Esophagus muscularis mucosa (tissue), 4 donors: ENCODE data around the gene NOS3. TPM values are rescaled to one million over a fixed set of nuclear protein-coding genes. Genes with fewer than 3 reads are reported as not detected.
A peak's percentile ranks its signal among the peaks of the same experiment; 100 is the strongest.

Source experiments
- DNase-seq: peaks from one replicate; pipeline ENCODE4 v3.0.0-alpha.2; 2017; ENCODE audit errors: extremely low spot score
- H3K27ac ChIP-seq, 4 donors: fragments of 200-600 bp; sonication (generic); replicated peaks in 1 of 4; 1 replicate in 3 of 4; 2 replicates in 1 of 4; pipeline ENCODE4 v1.5.1; 2016 to 2019; ENCODE audit warnings: mild to moderate bottlenecking in 1 of 4
- H3K27me3 ChIP-seq, 4 donors: fragments of 200-600 bp; sonication (generic); one replicate each; pipeline versions ENCODE4 v1.5.1 to v1.6.0; 2016 to 2019
- H3K36me3 ChIP-seq, 4 donors: fragments of 200-600 bp; sonication (generic); one replicate each; pipeline ENCODE4 v1.5.1; 2016 to 2019
- H3K4me1 ChIP-seq, 4 donors: fragments of 200-600 bp; sonication (generic); one replicate each; pipeline ENCODE4 v1.5.1; 2016 to 2019
- H3K4me3 ChIP-seq, 4 donors: fragments of 200-600 bp; sonication (generic); 1 replicate in 2 of 4; 2 replicates in 2 of 4; pipeline ENCODE4 v1.5.1; 2016 to 2019; ENCODE audit warnings: mild to moderate bottlenecking in 4 of 4, moderate library complexity in 1 of 4
- H3K9me3 ChIP-seq, 4 donors: fragments of 200-600 bp; sonication (generic); 1 replicate in 3 of 4; 2 replicates in 1 of 4; pipeline ENCODE4 v1.5.1; 2016 to 2019
- CTCF ChIP-seq, 3 experiments: fragments of 200-600 bp in 2 of 3; fragments of 450-650 bp in 1 of 3; sonication (generic) in 2 of 3; IDR thresholded peaks; one replicate each; pipeline ENCODE4 v1.5.1; 2017 to 2019; ENCODE audit warnings: antibody characterized with exemption in 3 of 3, mild to moderate bottlenecking in 2 of 3, moderate library complexity in 1 of 3
- EP300 ChIP-seq: sonication (generic); formaldehyde crosslinking; IDR thresholded peaks from one replicate; pipeline ENCODE4 v1.6.1; 2017; ENCODE audit warnings: antibody characterized with exemption
- POLR2A ChIP-seq: fragments of 450-650 bp; IDR thresholded peaks from one replicate; pipeline ENCODE4 v1.6.1; 2017; ENCODE audit warnings: antibody characterized with exemption, moderate library complexity, mild to moderate bottlenecking, low read depth
- POLR2AphosphoS5 ChIP-seq, 2 donors: sonication (generic); formaldehyde crosslinking; IDR thresholded peaks; one replicate each; pipeline ENCODE4 v1.6.1; 2017; ENCODE audit warnings: antibody characterized with exemption in 2 of 2
- WGBS: methylation state at CpG from one replicate; pipeline ENCODE4 v1.1.5; 2018; 5-methylcytosine and 5-hydroxymethylcytosine counted together
- intact Hi-C: fragments of 100-400 bp; cut with DNase I; formaldehyde crosslinking; loops from one replicate; pipeline ENCODE4 v1.15.1; 2023
- total RNA-seq, 4 donors: library from RNA; depleted of rRNA; stranded (reverse); fragments of >200 nt; gene quantifications; one replicate each; pipeline versions ENCODE4 v1.1.0 to v1.2.1, GENCODE V29; 2016

The NOS3 gene
- total RNA-seq, 4 donors from 2014 or later: 3.7 to 20.2 (median 16.2) TPM

GRCh38 chr7:150943453-150943814 is 47.4 kb upstream of the NOS3 start:
- TF ChIP-seq POLR2AphosphoS5 (IDR thresholded peaks at IDR 0.05) (no peak), EP300 (no peak), POLR2A (no peak), CTCF (IDR thresholded peaks at IDR 0.05) (no peak)
- no peak for DNase-seq
- intact Hi-C loops: no loop called here
- Histone ChIP-seq H3K27me3 (peaks cover 0 to 10% (median 0%) of the 10 kb centered on the region in 4 donors), H3K4me3 (no peak overlapping the region), H3K36me3 (peaks cover 0 to 24% (median 10%) of the 10 kb centered on the region in 4 donors), H3K9me3 (no peaks in the 10 kb centered on the region), H3K27ac (no peak overlapping the region), H3K4me1 (peaks cover 24 to 58% (median 41%) of the 10 kb centered on the region in 4 donors)
- WGBS: 84% methylated on average over 6 of the region's 6 CpGs

DNA sequence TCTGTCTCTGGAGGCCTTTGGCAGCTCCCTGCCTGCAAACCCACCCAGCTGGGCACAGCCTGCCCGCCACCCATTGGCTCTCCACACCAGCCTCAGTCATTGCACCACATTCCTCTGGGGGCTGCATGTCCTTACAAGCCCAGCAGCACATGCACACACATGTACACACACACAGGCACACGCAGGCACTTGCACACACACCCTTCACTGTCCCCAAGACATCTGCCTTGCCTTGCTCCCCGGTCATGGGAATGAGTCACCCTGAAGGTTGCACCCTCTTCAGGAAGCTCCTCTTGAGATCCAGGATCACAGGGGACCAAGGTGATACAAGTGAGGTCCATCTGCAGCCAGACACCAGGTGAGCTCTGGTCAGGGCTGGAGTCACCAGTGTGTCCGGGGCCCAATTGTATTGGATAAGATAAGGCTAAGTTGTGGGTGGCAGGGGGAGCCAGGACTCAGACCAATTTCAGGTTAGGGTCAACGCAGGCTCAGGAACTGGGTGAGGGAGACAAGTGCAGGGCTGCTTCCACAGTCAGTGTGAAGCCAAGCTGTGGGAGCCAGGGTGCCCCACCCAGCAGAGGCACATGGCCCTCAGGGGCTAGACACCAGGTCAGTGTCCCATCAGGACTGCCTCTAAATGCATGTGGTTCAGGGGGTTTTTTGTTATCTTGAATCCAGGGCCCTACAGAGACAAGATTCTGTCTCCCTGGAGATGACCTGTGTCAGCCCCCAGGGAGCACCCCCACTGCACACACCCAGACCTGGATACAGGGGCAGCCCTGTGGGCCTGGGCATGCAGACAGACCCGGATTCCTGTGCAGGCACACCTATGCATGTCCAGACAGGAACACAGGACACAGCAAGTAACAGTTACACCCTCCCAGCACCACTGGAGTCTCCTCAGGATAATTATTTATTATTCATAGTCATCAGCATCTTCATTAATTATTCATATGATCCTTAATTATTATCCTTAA is 46.5 kb upstream of the NOS3 start:
- TF ChIP-seq EP300 (no peak), POLR2A (no peak), POLR2AphosphoS5 (IDR thresholded peaks at IDR 0.05) (no peak), CTCF (IDR thresholded peaks at IDR 0.05) (no peak)
- intact Hi-C loops: no loop called here
- DNase-seq: no peak
- Histone ChIP-seq H3K36me3 (peaks cover 0 to 26% (median 14%) of the 10 kb centered on the region in 4 donors), H3K27me3 (peaks cover 0 to 10% (median 0%) of the 10 kb centered on the region in 4 donors), H3K4me1 (peaks cover 24 to 53% (median 35%) of the 10 kb centered on the region in 4 donors), H3K9me3 (no peaks in the 10 kb centered on the region), H3K27ac (peak overlapping the region in 2 of 4 donors; percentile 67 to 70), H3K4me3 (no peak overlapping the region)
- WGBS: 100% methylated on average over 2 of the region's 6 CpGs

DNA sequence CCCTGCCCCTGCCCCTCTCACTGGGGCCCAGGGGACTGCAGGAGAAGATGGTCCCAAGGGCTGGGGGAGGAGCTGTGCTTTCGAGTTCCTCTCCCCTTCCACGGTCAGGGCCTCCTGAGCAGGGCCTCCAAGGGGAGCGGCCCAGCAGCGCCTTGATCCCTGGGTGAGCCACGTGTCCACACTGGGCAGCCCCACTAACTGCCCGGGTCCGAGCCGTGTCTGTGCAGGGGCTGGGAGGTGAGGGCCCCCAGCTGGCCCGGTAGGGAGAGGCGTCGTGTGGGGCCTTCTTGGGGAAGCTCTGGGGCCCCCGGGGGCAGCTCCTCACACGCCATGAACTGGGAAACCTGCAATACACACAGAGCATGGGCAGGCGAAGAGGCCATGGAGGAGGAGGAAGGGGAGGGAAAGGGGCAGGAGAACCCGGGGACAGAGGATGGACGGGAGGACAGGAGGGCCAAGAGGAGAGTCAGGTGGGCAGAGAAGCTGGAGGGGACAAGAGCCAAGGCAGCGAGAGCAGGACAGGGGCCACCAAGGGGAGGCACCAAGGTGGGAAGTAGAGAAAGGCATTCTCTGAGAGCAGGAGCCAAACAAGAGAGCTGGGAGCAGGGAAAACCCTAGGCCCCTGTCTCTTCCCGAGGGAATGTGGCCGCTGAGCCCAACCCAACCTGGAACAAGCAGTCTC is 45.5 kb upstream of the NOS3 start:
- H3K4me3 ChIP-seq: no peak overlapping the region
- WGBS: 55% methylated on average over 12 of the region's 19 CpGs
- intact Hi-C loops: no loop called here
- TF ChIP-seq POLR2A: no peak
- TF ChIP-seq CTCF (IDR thresholded peaks at IDR 0.05): no peak
- no peak for TF ChIP-seq POLR2AphosphoS5 (IDR thresholded peaks at IDR 0.05)
- no peak for TF ChIP-seq EP300
- H3K4me1 ChIP-seq: peaks cover 24 to 53% (median 35%) of the 10 kb centered on the region in 4 donors
- peak overlapping the region; percentile 67 to 70 (median 69) for H3K27ac ChIP-seq
- H3K9me3 ChIP-seq: no peaks in the 10 kb centered on the region
- peaks cover under 1 to 35% (median 23%) of the 10 kb centered on the region in 4 donors for H3K36me3 ChIP-seq
- no peak for DNase-seq
- peaks cover 0 to 10% (median 0%) of the 10 kb centered on the region in 4 donors for H3K27me3 ChIP-seq

DNA sequence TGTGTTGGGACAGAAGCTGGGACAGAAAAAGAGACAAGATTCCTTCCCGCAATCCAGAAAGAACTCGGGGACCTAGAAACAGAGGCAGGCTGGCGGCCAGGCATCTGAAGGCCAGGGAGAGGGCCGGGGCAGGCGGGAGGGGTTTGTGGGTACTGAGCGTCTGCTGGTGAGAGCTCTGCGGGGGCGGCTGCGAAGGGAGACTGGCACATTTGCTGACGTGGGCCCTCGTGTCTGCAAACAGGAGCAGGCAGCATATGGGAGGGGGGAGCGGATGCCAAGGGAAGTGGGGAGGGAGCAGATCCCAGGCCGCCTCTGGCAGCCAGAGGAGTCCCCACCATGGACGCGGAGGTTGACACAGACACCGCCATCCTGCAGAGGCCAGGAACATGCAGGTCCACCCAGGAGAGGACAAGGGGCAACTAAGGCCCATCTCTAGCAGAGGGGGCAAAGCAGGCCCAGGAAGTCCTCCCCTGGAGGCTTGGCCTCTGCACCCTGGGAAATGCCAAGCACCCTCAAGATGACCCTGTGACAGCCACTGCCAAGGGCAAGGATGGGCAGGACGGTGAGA is 44.9 kb upstream of the NOS3 start:
- Histone ChIP-seq H3K4me3 (no peak overlapping the region), H3K4me1 (peaks cover 24 to 53% (median 35%) of the 10 kb centered on the region in 4 donors), H3K36me3 (peaks cover 6 to 41% (median 29%) of the 10 kb centered on the region in 4 donors), H3K9me3 (no peaks in the 10 kb centered on the region), H3K27me3 (peaks cover 0 to 10% (median 0%) of the 10 kb centered on the region in 4 donors), H3K27ac (peak overlapping the region; percentile 67 to 70 (median 69))
- WGBS: 68% methylated on average over 16 of the region's 17 CpGs
- intact Hi-C loops: no loop called here
- TF ChIP-seq POLR2AphosphoS5 (IDR thresholded peaks at IDR 0.05): peak in 1 of 2 donors; percentile 5
- TF ChIP-seq POLR2A: no peak
- no peak for TF ChIP-seq CTCF (IDR thresholded peaks at IDR 0.05)
- no peak for TF ChIP-seq EP300
- no peak for DNase-seq
